HepG2 (cell line): ENCODE data around the gene ZFP36L2. TPM values are rescaled to one million over a fixed set of nuclear protein-coding genes. Genes with fewer than 3 reads are reported as not detected.

Experiments
- CERS6 ChIP-seq: sonication (generic); formaldehyde crosslinking; IDR thresholded peaks from 2 replicates; pipeline ENCODE4 v1.5.0; 2020; ENCODE audit warnings: missing genetic modification reagents
- EEA1 ChIP-seq: sonication (generic); formaldehyde crosslinking; IDR thresholded peaks from 2 replicates; pipeline ENCODE4 v1.5.1; 2020; ENCODE audit warnings: mild to moderate bottlenecking, missing genetic modification reagents, borderline replicate concordance
- JARID2 ChIP-seq: sonication (generic); formaldehyde crosslinking; IDR thresholded peaks from 2 replicates; pipeline ENCODE4 v1.8.1; 2023; ENCODE audit warnings: missing genetic modification reagents, inconsistent platforms; ENCODE audit not compliant: insufficient replicate concordance
- MEIS1 ChIP-seq: sonication (generic); formaldehyde crosslinking; IDR thresholded peaks from 2 replicates; pipeline ENCODE4 v1.9.0; 2021; ENCODE audit warnings: mild to moderate bottlenecking, missing genetic modification reagents, moderate library complexity, borderline replicate concordance
- MTA3 ChIP-seq: sonication (generic); formaldehyde crosslinking; IDR thresholded peaks from 2 replicates; pipeline ENCODE4 v1.4.0; 2020; ENCODE audit warnings: missing genetic modification reagents
- NCOA5 ChIP-seq: sonication (generic); formaldehyde crosslinking; IDR thresholded peaks from 2 replicates; pipeline ENCODE4 v1.4.0; 2020; ENCODE audit warnings: missing genetic modification reagents
- NFKB2 ChIP-seq: sonication (generic); formaldehyde crosslinking; IDR thresholded peaks from 2 replicates; pipeline ENCODE4 v1.4.0; 2020; ENCODE audit warnings: missing genetic modification reagents, borderline replicate concordance
- PPARG ChIP-seq: conservative IDR thresholded peaks from 2 replicates; pipeline ENCODE4 v1.6.1; 2016; ENCODE audit warnings: missing biosample characterization, missing genetic modification reagents
- ZBTB21 ChIP-seq: sonication (generic); formaldehyde crosslinking; IDR thresholded peaks from 2 replicates; pipeline ENCODE4 v1.4.0; 2020; ENCODE audit warnings: missing genetic modification reagents
- ZKSCAN5 ChIP-seq: sonication (generic); formaldehyde crosslinking; IDR thresholded peaks from 2 replicates; pipeline ENCODE4 v1.5.1; 2020; ENCODE audit warnings: mild to moderate bottlenecking, missing genetic modification reagents
- ZMYM4 ChIP-seq: sonication (generic); formaldehyde crosslinking; IDR thresholded peaks from 2 replicates; pipeline ENCODE4 v1.8.1; 2023; ENCODE audit warnings: mild to moderate bottlenecking, missing genetic modification reagents
- ZNF143 ChIP-seq: sonication (generic); formaldehyde crosslinking; IDR thresholded peaks from 2 replicates; pipeline ENCODE4 v1.4.0; 2020; ENCODE audit warnings: missing genetic modification reagents
- ZNF543 ChIP-seq: sonication (generic); formaldehyde crosslinking; IDR thresholded peaks from 2 replicates; pipeline ENCODE4 v1.4.0; 2020; ENCODE audit warnings: mild to moderate bottlenecking, missing genetic modification reagents
- ZNF768 ChIP-seq: sonication (generic); formaldehyde crosslinking; IDR thresholded peaks from 2 replicates; pipeline ENCODE4 v1.4.0; 2020; ENCODE audit warnings: missing genetic modification reagents
- ZNF782 ChIP-seq: sonication (generic); formaldehyde crosslinking; IDR thresholded peaks from 2 replicates; pipeline ENCODE4 v1.4.0; 2020; ENCODE audit warnings: missing genetic modification reagents, mild to moderate bottlenecking, borderline replicate concordance
- ZNF792 ChIP-seq: IDR thresholded peaks from 2 replicates; pipeline ENCODE4 v1.6.1; 2016
- ZNF879 ChIP-seq: sonication (generic); formaldehyde crosslinking; IDR thresholded peaks from 2 replicates; pipeline ENCODE4 v1.8.1; 2023; ENCODE audit warnings: missing genetic modification reagents
- ZSCAN22 ChIP-seq: sonication (generic); formaldehyde crosslinking; IDR thresholded peaks from 2 replicates; pipeline ENCODE4 v1.4.0; 2020; ENCODE audit warnings: mild to moderate bottlenecking, missing genetic modification reagents
- polyA plus RNA-seq, 8 experiments: library from polyadenylated mRNA; depleted of rRNA in 3 of 8; stranded (reverse) in 7 of 8; unstranded in 1 of 8; fragments of >200 nt; fragmentation: Illumina TruSeq in 4 of 8; extraction: Trizol in 4 of 8; gene quantifications; 2 replicates each; pipeline versions ENCODE4 v1.2.1 to v1.2.3, GENCODE V29; 2011 to 2016; ENCODE audit warnings: low read depth in 4 of 8, missing spikeins in 1 of 8, mixed read lengths in 1 of 8; ENCODE audit not compliant: insufficient read depth in 1 of 8
- total RNA-seq, 5 experiments: library from RNA; depleted of rRNA; stranded (reverse); fragments of >200 nt; fragmentation: Illumina TruSeq; extraction: Trizol; gene quantifications; 2 replicates each; pipeline ENCODE4 v1.2.3, GENCODE V29; 2016; ENCODE audit warnings: low read depth in 1 of 5
- TF ChIP-seq, protein P1 (sequence below): sonication (generic); formaldehyde crosslinking; IDR thresholded peaks from 2 replicates; pipeline ENCODE4; 2020; ENCODE audit warnings: missing genetic modification reagents, mild to moderate bottlenecking, borderline replicate concordance
- TF ChIP-seq, protein P2 (sequence below): sonication (generic); formaldehyde crosslinking; IDR thresholded peaks from 2 replicates; pipeline ENCODE4 v1.4.0; 2020; ENCODE audit warnings: missing genetic modification reagents
- TF ChIP-seq, protein P3 (sequence below): sonication (generic); formaldehyde crosslinking; IDR thresholded peaks from 2 replicates; pipeline ENCODE4 v1.8.0; 2022; ENCODE audit warnings: mild to moderate bottlenecking, missing genetic modification reagents, moderate library complexity

Gene ZFP36L2
- total and polyA plus RNA-seq, 2 of the 13 experiments (the other 11 are each of a cell fraction or from before 2014, with no cell fraction given): 11.2 to 21.8 TPM

GRCh38 chr2:43190311-43191052 is 35.9 kb downstream of the ZFP36L2 start (continued):
- TF ChIP-seq, protein P1, sequence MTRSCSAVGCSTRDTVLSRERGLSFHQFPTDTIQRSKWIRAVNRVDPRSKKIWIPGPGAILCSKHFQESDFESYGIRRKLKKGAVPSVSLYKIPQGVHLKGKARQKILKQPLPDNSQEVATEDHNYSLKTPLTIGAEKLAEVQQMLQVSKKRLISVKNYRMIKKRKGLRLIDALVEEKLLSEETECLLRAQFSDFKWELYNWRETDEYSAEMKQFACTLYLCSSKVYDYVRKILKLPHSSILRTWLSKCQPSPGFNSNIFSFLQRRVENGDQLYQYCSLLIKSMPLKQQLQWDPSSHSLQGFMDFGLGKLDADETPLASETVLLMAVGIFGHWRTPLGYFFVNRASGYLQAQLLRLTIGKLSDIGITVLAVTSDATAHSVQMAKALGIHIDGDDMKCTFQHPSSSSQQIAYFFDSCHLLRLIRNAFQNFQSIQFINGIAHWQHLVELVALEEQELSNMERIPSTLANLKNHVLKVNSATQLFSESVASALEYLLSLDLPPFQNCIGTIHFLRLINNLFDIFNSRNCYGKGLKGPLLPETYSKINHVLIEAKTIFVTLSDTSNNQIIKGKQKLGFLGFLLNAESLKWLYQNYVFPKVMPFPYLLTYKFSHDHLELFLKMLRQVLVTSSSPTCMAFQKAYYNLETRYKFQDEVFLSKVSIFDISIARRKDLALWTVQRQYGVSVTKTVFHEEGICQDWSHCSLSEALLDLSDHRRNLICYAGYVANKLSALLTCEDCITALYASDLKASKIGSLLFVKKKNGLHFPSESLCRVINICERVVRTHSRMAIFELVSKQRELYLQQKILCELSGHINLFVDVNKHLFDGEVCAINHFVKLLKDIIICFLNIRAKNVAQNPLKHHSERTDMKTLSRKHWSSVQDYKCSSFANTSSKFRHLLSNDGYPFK (CRISPR knock-in tag): 0 out of 2 replicates have a peak, but pooled peaks have one; percentile 46
- no peak for TF ChIP-seq ZMYM4 (CRISPR knock-in tag)
- peak; percentile 28; the same call in 1 of the 2 replicates for TF ChIP-seq ZNF143
- no peak for TF ChIP-seq ZNF792 (CRISPR knock-in tag)
- no peak for TF ChIP-seq JARID2 (CRISPR knock-in tag)
- TF ChIP-seq ZSCAN22 (CRISPR knock-in tag): no peak
- peak; percentile 37; the same call in 1 of the 2 replicates for TF ChIP-seq ZNF768
- TF ChIP-seq, protein P2, sequence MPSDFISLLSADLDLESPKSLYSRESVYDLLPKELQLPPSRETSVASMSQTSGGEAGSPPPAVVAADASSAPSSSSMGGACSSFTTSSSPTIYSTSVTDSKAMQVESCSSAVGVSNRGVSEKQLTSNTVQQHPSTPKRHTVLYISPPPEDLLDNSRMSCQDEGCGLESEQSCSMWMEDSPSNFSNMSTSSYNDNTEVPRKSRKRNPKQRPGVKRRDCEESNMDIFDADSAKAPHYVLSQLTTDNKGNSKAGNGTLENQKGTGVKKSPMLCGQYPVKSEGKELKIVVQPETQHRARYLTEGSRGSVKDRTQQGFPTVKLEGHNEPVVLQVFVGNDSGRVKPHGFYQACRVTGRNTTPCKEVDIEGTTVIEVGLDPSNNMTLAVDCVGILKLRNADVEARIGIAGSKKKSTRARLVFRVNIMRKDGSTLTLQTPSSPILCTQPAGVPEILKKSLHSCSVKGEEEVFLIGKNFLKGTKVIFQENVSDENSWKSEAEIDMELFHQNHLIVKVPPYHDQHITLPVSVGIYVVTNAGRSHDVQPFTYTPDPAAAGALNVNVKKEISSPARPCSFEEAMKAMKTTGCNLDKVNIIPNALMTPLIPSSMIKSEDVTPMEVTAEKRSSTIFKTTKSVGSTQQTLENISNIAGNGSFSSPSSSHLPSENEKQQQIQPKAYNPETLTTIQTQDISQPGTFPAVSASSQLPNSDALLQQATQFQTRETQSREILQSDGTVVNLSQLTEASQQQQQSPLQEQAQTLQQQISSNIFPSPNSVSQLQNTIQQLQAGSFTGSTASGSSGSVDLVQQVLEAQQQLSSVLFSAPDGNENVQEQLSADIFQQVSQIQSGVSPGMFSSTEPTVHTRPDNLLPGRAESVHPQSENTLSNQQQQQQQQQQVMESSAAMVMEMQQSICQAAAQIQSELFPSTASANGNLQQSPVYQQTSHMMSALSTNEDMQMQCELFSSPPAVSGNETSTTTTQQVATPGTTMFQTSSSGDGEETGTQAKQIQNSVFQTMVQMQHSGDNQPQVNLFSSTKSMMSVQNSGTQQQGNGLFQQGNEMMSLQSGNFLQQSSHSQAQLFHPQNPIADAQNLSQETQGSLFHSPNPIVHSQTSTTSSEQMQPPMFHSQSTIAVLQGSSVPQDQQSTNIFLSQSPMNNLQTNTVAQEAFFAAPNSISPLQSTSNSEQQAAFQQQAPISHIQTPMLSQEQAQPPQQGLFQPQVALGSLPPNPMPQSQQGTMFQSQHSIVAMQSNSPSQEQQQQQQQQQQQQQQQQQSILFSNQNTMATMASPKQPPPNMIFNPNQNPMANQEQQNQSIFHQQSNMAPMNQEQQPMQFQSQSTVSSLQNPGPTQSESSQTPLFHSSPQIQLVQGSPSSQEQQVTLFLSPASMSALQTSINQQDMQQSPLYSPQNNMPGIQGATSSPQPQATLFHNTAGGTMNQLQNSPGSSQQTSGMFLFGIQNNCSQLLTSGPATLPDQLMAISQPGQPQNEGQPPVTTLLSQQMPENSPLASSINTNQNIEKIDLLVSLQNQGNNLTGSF (CRISPR knock-in tag): no peak
- TF ChIP-seq ZNF782 (CRISPR knock-in tag): no peak
- no peak for TF ChIP-seq NCOA5 (CRISPR knock-in tag)
- TF ChIP-seq NFKB2 (CRISPR knock-in tag): 0 out of 2 replicates have a peak, but pooled peaks have one; percentile 23
- no peak for TF ChIP-seq EEA1 (CRISPR knock-in tag)
- no peak for TF ChIP-seq ZKSCAN5
- no peak for TF ChIP-seq MEIS1 (CRISPR knock-in tag)
- TF ChIP-seq ZBTB21 (CRISPR knock-in tag): no peak
- TF ChIP-seq MTA3 (CRISPR knock-in tag): no peak
- TF ChIP-seq ZNF543 (CRISPR knock-in tag): no peak
- TF ChIP-seq CERS6 (CRISPR knock-in tag): no peak
- TF ChIP-seq, protein P3, sequence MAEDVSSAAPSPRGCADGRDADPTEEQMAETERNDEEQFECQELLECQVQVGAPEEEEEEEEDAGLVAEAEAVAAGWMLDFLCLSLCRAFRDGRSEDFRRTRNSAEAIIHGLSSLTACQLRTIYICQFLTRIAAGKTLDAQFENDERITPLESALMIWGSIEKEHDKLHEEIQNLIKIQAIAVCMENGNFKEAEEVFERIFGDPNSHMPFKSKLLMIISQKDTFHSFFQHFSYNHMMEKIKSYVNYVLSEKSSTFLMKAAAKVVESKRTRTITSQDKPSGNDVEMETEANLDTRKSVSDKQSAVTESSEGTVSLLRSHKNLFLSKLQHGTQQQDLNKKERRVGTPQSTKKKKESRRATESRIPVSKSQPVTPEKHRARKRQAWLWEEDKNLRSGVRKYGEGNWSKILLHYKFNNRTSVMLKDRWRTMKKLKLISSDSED: no peak
- no peak for TF ChIP-seq PPARG (CRISPR knock-in tag)
- TF ChIP-seq ZNF879 (CRISPR knock-in tag): no peak
